Neural progenitor cell (in vitro differentiated cells): ENCODE results near the gene BCAS4. TPM values are rescaled to one million over a fixed set of nuclear protein-coding genes. Genes with fewer than 3 reads are reported as not detected.
A peak's percentile ranks its signal among the peaks of the same experiment; 100 is the strongest.

ENCODE experiments used
- DNase-seq: peaks from one replicate; pipeline ENCODE4 v3.0.0-alpha.2; 2016; ENCODE audit warnings: low spot score
- H2AFZ ChIP-seq: fragments of 200-600 bp; sonication (generic); replicated peaks from 2 replicates; pipeline ENCODE4 v1.6.1; 2016; ENCODE audit warnings: antibody characterized with exemption
- H3F3A ChIP-seq: fragments of 200-600 bp; sonication (generic); 2 replicates; pipeline ENCODE4 v1.6.1; 2016; ENCODE audit warnings: antibody characterized with exemption, low read depth
- H3K27ac ChIP-seq: fragments of 200-600 bp; sonication (generic); 2 replicates; pipeline ENCODE4 v1.5.1; 2016; ENCODE audit warnings: mild to moderate bottlenecking
- H3K27me3 ChIP-seq: fragments of 200-600 bp; sonication (generic); 2 replicates; pipeline ENCODE4 v1.6.1; 2016; ENCODE audit warnings: mild to moderate bottlenecking, moderate library complexity
- H3K36me3 ChIP-seq: fragments of 200-600 bp; sonication (generic); 2 replicates; pipeline ENCODE4 v1.5.1; 2016
- H3K4me1 ChIP-seq: fragments of 200-600 bp; sonication (generic); 2 replicates; pipeline ENCODE4 v1.6.1; 2016; ENCODE audit warnings: mixed run types
- H3K4me2 ChIP-seq: fragments of 200-600 bp; sonication (generic); 2 replicates; pipeline ENCODE4 v1.6.1; 2016
- H3K4me3 ChIP-seq: fragments of 200-600 bp; sonication (generic); 2 replicates; pipeline ENCODE4 v1.5.1; 2016
- H3K79me2 ChIP-seq: fragments of 200-600 bp; sonication (generic); 2 replicates; pipeline ENCODE4 v1.6.1; 2016; ENCODE audit warnings: low read depth
- H3K9ac ChIP-seq: fragments of 200-600 bp; sonication (generic); 2 replicates; pipeline ENCODE4 v1.6.1; 2016
- H3K9me3 ChIP-seq: fragments of 200-600 bp; sonication (generic); 2 replicates; pipeline ENCODE4 v1.5.1; 2016; ENCODE audit warnings: low read depth
- H4K20me1 ChIP-seq: fragments of 200-600 bp; sonication (generic); 2 replicates; pipeline ENCODE4 v1.6.1; 2016; ENCODE audit warnings: low read depth
- H3K27ac Mint-ChIP-seq: 3 replicates; pipeline ENCODE4 v1.8.0; 2021; ENCODE audit warnings: mixed read lengths
- H3K27me3 Mint-ChIP-seq: 2 replicates; pipeline ENCODE4 v1.8.0; 2022; ENCODE audit warnings: low read depth, mild to moderate bottlenecking, inconsistent platforms, moderate library complexity, mixed read lengths; ENCODE audit not compliant: insufficient read depth
- H3K36me3 Mint-ChIP-seq: 3 replicates; pipeline ENCODE4 v1.8.0; 2021; ENCODE audit warnings: mixed read lengths
- H3K4me1 Mint-ChIP-seq: 3 replicates; pipeline ENCODE4 v1.8.0; 2021; ENCODE audit warnings: mixed read lengths
- H3K4me3 Mint-ChIP-seq: 3 replicates; pipeline ENCODE4 v1.8.0; 2021; ENCODE audit warnings: mild to moderate bottlenecking, moderate library complexity, mixed read lengths
- H3K9me3 Mint-ChIP-seq: 3 replicates; pipeline ENCODE4 v1.8.0; 2020; ENCODE audit warnings: mixed read lengths
- EZH2 ChIP-seq: fragments of 200-600 bp; sonication (generic); IDR thresholded peaks from 2 replicates; pipeline ENCODE4 v1.6.1; 2017; ENCODE audit warnings: antibody characterized with exemption, mild to moderate bottlenecking, moderate library complexity
- EZH2phosphoT487 ChIP-seq: fragments of 200-600 bp; sonication (generic); IDR thresholded peaks from 2 replicates; pipeline ENCODE4 v1.6.1; 2017; ENCODE audit warnings: antibody characterized with exemption
- total RNA-seq: library from RNA; depleted of rRNA; stranded (reverse); fragments of >200 nt; gene quantifications from 2 replicates; pipeline ENCODE4 v1.2.3, GENCODE V29; 2015; ENCODE audit warnings: low replicate concordance
- TF ChIP-seq, protein P1 (sequence below): fragments of 200-600 bp; sonication (generic); IDR thresholded peaks from 2 replicates; pipeline ENCODE4 v1.5.1; 2017; ENCODE audit warnings: antibody characterized with exemption, mild to moderate bottlenecking

BCAS4 gene
- total RNA-seq, 1 donor from 2014 or later, result 15.3 TPM

DNA sequence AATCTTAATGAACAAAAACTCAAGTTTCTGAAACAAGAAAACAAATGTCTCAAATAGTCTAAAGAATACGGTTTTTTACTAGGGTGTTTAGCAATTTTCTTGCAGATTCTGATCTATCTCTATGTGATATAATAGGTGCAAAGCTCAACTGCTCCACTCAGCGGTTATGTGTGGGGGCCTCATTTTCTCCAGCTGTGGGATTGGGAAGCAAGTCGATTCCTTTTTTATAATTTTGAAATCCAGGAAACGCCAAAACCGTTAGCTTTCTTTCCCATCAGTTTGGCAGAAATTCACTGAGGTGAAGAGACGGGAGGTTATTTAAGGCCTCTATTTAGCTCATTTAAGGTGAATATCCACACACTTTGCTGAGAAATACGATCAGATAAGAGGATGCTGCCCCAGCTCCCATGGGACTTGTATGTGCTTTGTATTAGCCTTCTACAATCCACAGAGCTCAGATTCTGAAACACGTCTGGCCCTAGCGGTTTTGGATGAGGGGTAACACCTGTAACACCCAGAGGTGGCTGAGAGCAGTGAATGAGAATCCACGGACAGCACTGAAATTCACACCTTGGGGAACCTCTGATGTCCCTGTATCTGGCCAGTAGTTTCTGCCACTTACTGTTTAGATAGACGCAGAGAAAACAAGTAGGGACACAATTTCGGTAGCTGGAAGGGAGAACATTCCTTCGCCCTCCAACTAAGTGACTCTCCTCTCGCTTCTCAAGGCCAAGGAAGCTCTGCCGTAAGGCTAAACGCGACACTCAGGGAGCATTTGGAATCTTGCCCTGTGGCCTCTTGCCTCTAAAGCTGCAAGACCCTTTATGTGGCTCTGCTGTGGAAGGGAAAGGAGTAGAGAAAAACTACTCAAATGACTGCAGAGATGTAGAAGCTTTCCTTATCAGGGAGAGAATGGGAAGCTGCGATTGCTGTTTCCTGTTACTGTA is 6.5 kb upstream of the BCAS4 start:
- H3K4me3 ChIP-seq, result no peak overlapping the region
- Mint-ChIP-seq H3K4me1 (peaks cover 24% of the 10 kb centered on the region), H3K27ac (peak overlapping the region; percentile 57), H3K4me3 (no peak overlapping the region), H3K9me3 (peaks cover 2% of the 10 kb centered on the region), H3K36me3 (no peaks in the 10 kb centered on the region), H3K27me3 (peaks cover 11% of the 10 kb centered on the region)
- no peaks in the 10 kb centered on the region for H3K27me3 ChIP-seq
- H4K20me1 ChIP-seq, result no peaks in the 10 kb centered on the region
- peak overlapping the region; percentile 86 for H2AFZ ChIP-seq
- H3K27ac ChIP-seq, result no peak overlapping the region
- no peak overlapping the region for H3K9ac ChIP-seq
- peaks cover 23% of the 10 kb centered on the region for H3F3A ChIP-seq
- no peak for TF ChIP-seq EZH2phosphoT487
- TF ChIP-seq, protein P1, sequence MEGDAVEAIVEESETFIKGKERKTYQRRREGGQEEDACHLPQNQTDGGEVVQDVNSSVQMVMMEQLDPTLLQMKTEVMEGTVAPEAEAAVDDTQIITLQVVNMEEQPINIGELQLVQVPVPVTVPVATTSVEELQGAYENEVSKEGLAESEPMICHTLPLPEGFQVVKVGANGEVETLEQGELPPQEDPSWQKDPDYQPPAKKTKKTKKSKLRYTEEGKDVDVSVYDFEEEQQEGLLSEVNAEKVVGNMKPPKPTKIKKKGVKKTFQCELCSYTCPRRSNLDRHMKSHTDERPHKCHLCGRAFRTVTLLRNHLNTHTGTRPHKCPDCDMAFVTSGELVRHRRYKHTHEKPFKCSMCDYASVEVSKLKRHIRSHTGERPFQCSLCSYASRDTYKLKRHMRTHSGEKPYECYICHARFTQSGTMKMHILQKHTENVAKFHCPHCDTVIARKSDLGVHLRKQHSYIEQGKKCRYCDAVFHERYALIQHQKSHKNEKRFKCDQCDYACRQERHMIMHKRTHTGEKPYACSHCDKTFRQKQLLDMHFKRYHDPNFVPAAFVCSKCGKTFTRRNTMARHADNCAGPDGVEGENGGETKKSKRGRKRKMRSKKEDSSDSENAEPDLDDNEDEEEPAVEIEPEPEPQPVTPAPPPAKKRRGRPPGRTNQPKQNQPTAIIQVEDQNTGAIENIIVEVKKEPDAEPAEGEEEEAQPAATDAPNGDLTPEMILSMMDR, result peak; percentile 44
- H3K4me2 ChIP-seq, result no peak overlapping the region
- H3K79me2 ChIP-seq, result no peaks in the 10 kb centered on the region
- DNase-seq, result no peak
- no peaks in the 10 kb centered on the region for H3K9me3 ChIP-seq
- no peaks in the 10 kb centered on the region for H3K36me3 ChIP-seq
- peaks cover 3% of the 10 kb centered on the region for H3K4me1 ChIP-seq

DNA sequence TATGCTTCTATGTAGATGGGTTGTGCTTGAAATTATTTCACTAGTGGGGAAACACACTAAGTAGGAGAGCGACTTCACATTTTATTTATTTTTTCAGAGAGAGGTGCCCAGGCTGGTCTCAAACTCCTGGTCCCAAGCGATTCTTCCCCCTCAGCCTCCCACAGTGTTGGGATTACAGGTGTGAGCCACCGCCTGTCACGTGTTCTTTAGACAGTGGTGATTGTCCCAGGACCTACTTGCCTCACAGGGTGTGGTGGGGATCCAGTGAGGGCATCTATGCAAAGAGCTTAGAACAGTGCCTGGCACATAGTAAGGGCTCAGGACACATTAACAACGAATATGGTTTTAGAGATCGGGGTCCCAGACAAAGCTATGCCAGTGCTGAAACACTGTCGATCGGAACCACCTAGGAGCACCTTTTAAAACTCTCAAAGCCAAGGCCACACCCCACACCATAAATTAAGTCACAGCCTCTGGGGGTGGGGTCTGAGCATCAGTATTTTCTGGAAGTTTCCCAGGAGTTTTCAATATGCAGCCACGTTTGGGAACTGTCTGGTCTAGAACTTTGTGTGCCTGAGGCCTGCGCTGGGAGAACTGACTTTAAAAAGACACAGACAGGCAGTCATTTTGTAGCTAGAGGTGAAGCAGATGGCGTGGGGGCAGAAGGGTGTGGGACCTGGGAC is 4.8 kb upstream of the BCAS4 start:
- no peaks in the 10 kb centered on the region for H3K36me3 ChIP-seq
- TF ChIP-seq EZH2phosphoT487, result no peak
- TF ChIP-seq, protein P1, result no peak
- TF ChIP-seq EZH2, result no peak

DNA sequence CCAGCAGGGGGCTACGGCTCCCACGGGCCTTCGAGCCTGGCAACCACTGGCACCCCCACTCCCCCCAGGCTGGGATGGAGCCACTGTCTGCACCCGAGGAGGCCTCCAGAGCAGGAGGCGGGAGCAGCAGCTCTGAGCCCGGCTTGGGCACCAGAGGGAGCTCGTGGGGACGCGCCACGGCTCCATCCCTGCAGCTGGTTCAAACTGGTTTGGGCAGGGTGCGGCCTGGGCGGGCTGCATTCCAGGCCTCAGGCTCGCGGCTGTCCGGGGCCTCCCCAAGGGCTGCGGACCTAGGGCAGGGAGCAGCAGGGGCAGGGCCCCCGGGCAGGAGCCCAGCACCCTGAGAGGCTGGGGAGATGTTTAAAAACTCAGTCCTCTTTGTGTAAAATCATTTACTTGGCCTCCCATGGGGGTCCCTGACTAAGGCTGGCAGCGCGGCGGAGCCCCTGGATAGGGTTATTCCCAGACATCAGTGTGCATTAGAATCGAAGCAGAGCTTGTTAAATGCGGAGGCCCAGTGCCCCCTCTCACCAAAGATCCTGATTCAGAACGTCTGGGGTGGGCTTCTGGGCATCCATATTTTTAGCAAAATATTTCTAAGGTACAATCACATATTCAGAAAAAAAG is 4.1 kb upstream of the BCAS4 start:
- H3K27ac ChIP-seq, result peak overlapping the region; percentile 55
- H3K36me3 Mint-ChIP-seq, result no peaks in the 10 kb centered on the region
- H4K20me1 ChIP-seq, result no peaks in the 10 kb centered on the region
- no peak overlapping the region for H3K4me3 ChIP-seq
- TF ChIP-seq, protein P1, result peak; percentile 70
- TF ChIP-seq EZH2 (no peak), EZH2phosphoT487 (no peak)
- peaks cover 12% of the 10 kb centered on the region for H3K27me3 Mint-ChIP-seq
- H3K27me3 ChIP-seq, result peaks cover 2% of the 10 kb centered on the region
- H3F3A ChIP-seq, result peaks cover 41% of the 10 kb centered on the region
- H2AFZ ChIP-seq, result peak overlapping the region; percentile 35
- no peaks in the 10 kb centered on the region for H3K9me3 Mint-ChIP-seq
- no peaks in the 10 kb centered on the region for H3K9me3 ChIP-seq
- peaks cover 8% of the 10 kb centered on the region for H3K4me1 ChIP-seq
- H3K4me1 Mint-ChIP-seq, result peaks cover 27% of the 10 kb centered on the region
- H3K9ac ChIP-seq, result no peak overlapping the region
- no peaks in the 10 kb centered on the region for H3K36me3 ChIP-seq
- H3K4me3 Mint-ChIP-seq, result no peak overlapping the region
- peak overlapping the region; percentile 92 for H3K27ac Mint-ChIP-seq
- DNase-seq, result peak; percentile 92
- no peak overlapping the region for H3K4me2 ChIP-seq
- H3K79me2 ChIP-seq, result peaks cover 5% of the 10 kb centered on the region

More for the DNA sequence above, 4.8 kb upstream of the BCAS4 start:
- Histone ChIP-seq H3F3A (peaks cover 36% of the 10 kb centered on the region), H3K4me2 (no peak overlapping the region), H3K27me3 (no peaks in the 10 kb centered on the region), H3K79me2 (no peaks in the 10 kb centered on the region), H2AFZ (peak overlapping the region; percentile 35), H3K27ac (no peak overlapping the region), H3K4me1 (peaks cover 8% of the 10 kb centered on the region), H3K9ac (no peak overlapping the region), H3K4me3 (no peak overlapping the region), H3K9me3 (no peaks in the 10 kb centered on the region), H4K20me1 (no peaks in the 10 kb centered on the region)
- peaks cover 24% of the 10 kb centered on the region for H3K4me1 Mint-ChIP-seq
- peaks cover 11% of the 10 kb centered on the region for H3K27me3 Mint-ChIP-seq
- no peak for DNase-seq
- H3K4me3 Mint-ChIP-seq, result no peak overlapping the region
- H3K27ac Mint-ChIP-seq, result peak overlapping the region; percentile 92
- H3K36me3 Mint-ChIP-seq, result no peaks in the 10 kb centered on the region
- H3K9me3 Mint-ChIP-seq, result no peaks in the 10 kb centered on the region
